Loucy (cell line): Measurements from ENCODE around the gene DIP2A.
"Not testable (repeated sequence)": the region's sequence is repeated elsewhere in the genome, so short reads cannot be mapped to it uniquely, and the experiment has no call there.

Experiments used
- EZH2phosphoT487 ChIP-seq: fragments of 200-600 bp; IDR thresholded peaks from 2 replicates; pipeline ENCODE4 v1.6.1; 2018; ENCODE audit warnings: antibody characterized with exemption, mild to moderate bottlenecking, moderate library complexity, borderline replicate concordance
- TF ChIP-seq, protein P1 (sequence below): fragments of 200-600 bp; sonication (generic); conservative IDR thresholded peaks from 2 replicates; pipeline ENCODE4 v1.5.1; 2014; ENCODE audit warnings: mild to moderate bottlenecking, antibody characterized with exemption, low read length

DNA sequence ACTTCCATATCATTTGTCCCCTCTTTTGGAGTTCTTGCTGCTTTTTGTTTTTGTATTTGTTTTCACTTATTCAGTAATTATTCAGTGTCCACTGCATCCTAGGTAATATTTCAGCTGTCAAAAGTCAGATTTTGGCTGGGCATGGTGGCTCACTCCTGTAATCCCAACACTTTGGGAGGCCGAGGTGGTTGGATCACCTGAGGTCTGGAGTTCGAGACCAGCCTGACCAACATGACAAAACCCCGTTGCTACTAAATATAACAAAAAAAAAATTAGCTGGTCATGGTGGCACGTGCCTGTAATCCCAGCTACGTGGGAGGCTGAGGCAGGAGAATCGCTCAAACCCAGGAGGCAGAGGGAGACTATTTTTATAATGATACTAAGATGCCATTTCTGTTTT, 6.5 kb downstream of the DIP2A start:
- TF ChIP-seq, protein P1, sequence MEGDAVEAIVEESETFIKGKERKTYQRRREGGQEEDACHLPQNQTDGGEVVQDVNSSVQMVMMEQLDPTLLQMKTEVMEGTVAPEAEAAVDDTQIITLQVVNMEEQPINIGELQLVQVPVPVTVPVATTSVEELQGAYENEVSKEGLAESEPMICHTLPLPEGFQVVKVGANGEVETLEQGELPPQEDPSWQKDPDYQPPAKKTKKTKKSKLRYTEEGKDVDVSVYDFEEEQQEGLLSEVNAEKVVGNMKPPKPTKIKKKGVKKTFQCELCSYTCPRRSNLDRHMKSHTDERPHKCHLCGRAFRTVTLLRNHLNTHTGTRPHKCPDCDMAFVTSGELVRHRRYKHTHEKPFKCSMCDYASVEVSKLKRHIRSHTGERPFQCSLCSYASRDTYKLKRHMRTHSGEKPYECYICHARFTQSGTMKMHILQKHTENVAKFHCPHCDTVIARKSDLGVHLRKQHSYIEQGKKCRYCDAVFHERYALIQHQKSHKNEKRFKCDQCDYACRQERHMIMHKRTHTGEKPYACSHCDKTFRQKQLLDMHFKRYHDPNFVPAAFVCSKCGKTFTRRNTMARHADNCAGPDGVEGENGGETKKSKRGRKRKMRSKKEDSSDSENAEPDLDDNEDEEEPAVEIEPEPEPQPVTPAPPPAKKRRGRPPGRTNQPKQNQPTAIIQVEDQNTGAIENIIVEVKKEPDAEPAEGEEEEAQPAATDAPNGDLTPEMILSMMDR: not testable (repeated sequence)
- TF ChIP-seq EZH2phosphoT487: not testable (repeated sequence)
